Measurements from ENCODE around the gene ELFN2.

DNA sequence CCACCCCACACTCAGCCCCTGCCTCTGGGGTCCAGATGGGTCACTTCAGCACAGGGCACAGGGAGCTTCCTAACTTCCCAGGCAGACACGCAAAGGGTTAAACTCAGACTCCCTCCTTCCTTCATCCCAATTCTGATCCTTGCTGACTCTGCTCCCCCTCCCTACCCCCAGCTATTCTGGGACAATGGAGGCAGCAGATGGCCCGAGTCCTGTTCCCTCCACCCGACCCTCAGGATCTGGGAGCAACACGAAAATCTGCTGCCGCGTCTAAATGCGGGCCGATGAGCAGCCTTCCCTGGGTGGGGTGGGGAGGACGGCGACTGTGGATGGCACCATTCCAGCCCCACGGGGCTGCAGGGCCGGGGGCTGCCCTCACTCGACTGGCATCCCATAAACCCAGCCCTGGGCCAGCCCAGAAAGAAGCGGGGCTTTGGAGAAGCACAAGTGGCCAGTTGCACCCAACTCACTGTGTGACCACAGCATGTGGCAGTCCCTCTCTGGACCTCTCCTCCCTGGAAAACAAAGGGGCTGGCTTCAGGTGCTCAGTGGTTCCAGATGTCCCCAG, 40.2 kb upstream of the ELFN2 start:
- TF ChIP-seq POLR2A (IDR thresholded peaks at IDR 0.05): no peak
- TF ChIP-seq, protein P1, sequence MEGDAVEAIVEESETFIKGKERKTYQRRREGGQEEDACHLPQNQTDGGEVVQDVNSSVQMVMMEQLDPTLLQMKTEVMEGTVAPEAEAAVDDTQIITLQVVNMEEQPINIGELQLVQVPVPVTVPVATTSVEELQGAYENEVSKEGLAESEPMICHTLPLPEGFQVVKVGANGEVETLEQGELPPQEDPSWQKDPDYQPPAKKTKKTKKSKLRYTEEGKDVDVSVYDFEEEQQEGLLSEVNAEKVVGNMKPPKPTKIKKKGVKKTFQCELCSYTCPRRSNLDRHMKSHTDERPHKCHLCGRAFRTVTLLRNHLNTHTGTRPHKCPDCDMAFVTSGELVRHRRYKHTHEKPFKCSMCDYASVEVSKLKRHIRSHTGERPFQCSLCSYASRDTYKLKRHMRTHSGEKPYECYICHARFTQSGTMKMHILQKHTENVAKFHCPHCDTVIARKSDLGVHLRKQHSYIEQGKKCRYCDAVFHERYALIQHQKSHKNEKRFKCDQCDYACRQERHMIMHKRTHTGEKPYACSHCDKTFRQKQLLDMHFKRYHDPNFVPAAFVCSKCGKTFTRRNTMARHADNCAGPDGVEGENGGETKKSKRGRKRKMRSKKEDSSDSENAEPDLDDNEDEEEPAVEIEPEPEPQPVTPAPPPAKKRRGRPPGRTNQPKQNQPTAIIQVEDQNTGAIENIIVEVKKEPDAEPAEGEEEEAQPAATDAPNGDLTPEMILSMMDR (IDR thresholded peaks at IDR 0.05): no peak

All from tibial nerve (tissue), 3 donors.